Liver (tissue), 9 donors: ENCODE data around the gene SSBP2. TPM values are rescaled to one million over a fixed set of nuclear protein-coding genes. Genes with fewer than 3 reads are reported as not detected.

ENCODE experiments used
- DNase-seq: peaks from one replicate; pipeline ENCODE4 v3.0.0-alpha.2; 2017; ENCODE audit warnings: low spot score
- H3K27ac ChIP-seq, 2 donors: one replicate each; pipeline ENCODE4 v1.7.0; 2013; ENCODE audit warnings: inconsistent platforms in 2 of 2, low read length in 2 of 2, control low read depth in 1 of 2, low read depth in 1 of 2, mild to moderate bottlenecking in 1 of 2
- H3K27me3 ChIP-seq, 4 donors: one replicate each; pipeline versions ENCODE4 v1.6.1 to v1.7.0; 2013; ENCODE audit warnings: low read length in 3 of 4, inconsistent platforms in 1 of 4, mild to moderate bottlenecking in 1 of 4, moderate library complexity in 1 of 4; ENCODE audit not compliant: control insufficient read depth in 4 of 4, insufficient read depth in 4 of 4
- H3K36me3 ChIP-seq, 4 donors: one replicate each; pipeline versions ENCODE4 v1.6.1 to v1.7.0; 2013; ENCODE audit warnings: low read length in 3 of 4, mild to moderate bottlenecking in 3 of 4, low read depth in 1 of 4, moderate library complexity in 1 of 4; ENCODE audit not compliant: control insufficient read depth in 4 of 4, insufficient read depth in 3 of 4
- H3K4me1 ChIP-seq, 4 donors: one replicate each; pipeline versions ENCODE4 v1.6.1 to v1.7.0; 2013; ENCODE audit warnings: low read length in 3 of 4, mild to moderate bottlenecking in 3 of 4, moderate library complexity in 1 of 4; ENCODE audit not compliant: control insufficient read depth in 4 of 4, insufficient read depth in 4 of 4
- H3K4me3 ChIP-seq, 3 donors: one replicate each; pipeline versions ENCODE4 v1.6.1 to v1.7.0; 2013; ENCODE audit warnings: low read length in 3 of 3, control low read depth in 1 of 3, low read depth in 1 of 3, mild to moderate bottlenecking in 1 of 3
- H3K9ac ChIP-seq, 2 donors: one replicate each; pipeline ENCODE4 v1.7.0; 2013; ENCODE audit warnings: low read length in 2 of 2, mild to moderate bottlenecking in 2 of 2, moderate library complexity in 2 of 2, control low read depth in 1 of 2, low read depth in 1 of 2
- H3K9me3 ChIP-seq, 4 donors: one replicate each; pipeline versions ENCODE4 v1.6.1 to v1.7.0; 2013; ENCODE audit warnings: low read length in 3 of 4; ENCODE audit not compliant: control insufficient read depth in 4 of 4
- ATF3 ChIP-seq: IDR thresholded peaks from 2 replicates; pipeline ENCODE4 v1.6.1; 2016; ENCODE audit warnings: antibody characterized with exemption
- EGR1 ChIP-seq, 2 donors: IDR thresholded peaks; 2 replicates each; pipeline ENCODE4 v1.6.1; 2016 to 2018; ENCODE audit warnings: antibody characterized with exemption in 2 of 2, low read depth in 2 of 2
- FOXA1 ChIP-seq: IDR thresholded peaks from 2 replicates; pipeline ENCODE4 v1.6.1; 2016; ENCODE audit warnings: antibody characterized with exemption
- GABPA ChIP-seq, 2 donors: IDR thresholded peaks in 1 of 2; conservative IDR thresholded peaks in 1 of 2; 2 replicates each; pipeline ENCODE4 v1.6.1; 2016; ENCODE audit warnings: antibody characterized with exemption in 2 of 2, mild to moderate bottlenecking in 1 of 2, moderate library complexity in 1 of 2
- HNF4A ChIP-seq, 2 donors: conservative IDR thresholded peaks; 2 replicates each; pipeline ENCODE4 v1.6.1; 2016; ENCODE audit warnings: antibody characterized with exemption in 2 of 2, mild to moderate bottlenecking in 2 of 2
- HNF4G ChIP-seq: IDR thresholded peaks from 2 replicates; pipeline ENCODE4 v1.6.1; 2016; ENCODE audit warnings: antibody characterized with exemption
- JUND ChIP-seq, 2 donors: IDR thresholded peaks; 2 replicates each; pipeline ENCODE4 v1.6.1; 2016; ENCODE audit warnings: antibody characterized with exemption in 2 of 2
- NR2F2 ChIP-seq: IDR thresholded peaks from 2 replicates; pipeline ENCODE4 v1.6.1; 2016; ENCODE audit warnings: antibody characterized with exemption
- REST ChIP-seq: IDR thresholded peaks from 2 replicates; pipeline ENCODE4 v1.6.1; 2016; ENCODE audit warnings: antibody characterized with exemption, mild to moderate bottlenecking
- RXRA ChIP-seq, 2 donors: IDR thresholded peaks; 2 replicates each; pipeline ENCODE4 v1.6.1; 2017 to 2018; ENCODE audit warnings: antibody characterized with exemption in 2 of 2, mild to moderate bottlenecking in 1 of 2
- SP1 ChIP-seq: IDR thresholded peaks from 2 replicates; pipeline ENCODE4 v1.6.1; 2018; ENCODE audit warnings: antibody characterized with exemption, mild to moderate bottlenecking
- TAF1 ChIP-seq: conservative IDR thresholded peaks from 2 replicates; pipeline ENCODE4 v1.6.1; 2016; ENCODE audit warnings: antibody characterized with exemption, mild to moderate bottlenecking
- YY1 ChIP-seq: IDR thresholded peaks from 2 replicates; pipeline ENCODE4 v1.6.1; 2016; ENCODE audit warnings: antibody characterized with exemption, mild to moderate bottlenecking
- ZBTB33 ChIP-seq: IDR thresholded peaks from 2 replicates; pipeline ENCODE4 v1.6.1; 2016; ENCODE audit warnings: antibody characterized with exemption
- WGBS: extraction: QIAGEN DNeasy Blood & Tissue Kit; methylation state at CpG from one replicate; pipeline ENCODE4 v1.1.7; 2013; 5-methylcytosine and 5-hydroxymethylcytosine counted together
- polyA plus RNA-seq, 2 donors: library from polyadenylated mRNA; stranded (reverse) in 1 of 2; unstranded in 1 of 2; fragments of 200-250 nt in 1 of 2; fragments of >200 nt in 1 of 2; fragmentation: Nextera tagmentation in 1 of 2; extraction: Ambion mirVana in 1 of 2; gene quantifications; one replicate each; pipeline versions ENCODE4 v1.2.1 to v1.2.3, GENCODE V29; 2013 to 2015
- total RNA-seq, 2 donors: library from RNA; depleted of rRNA; stranded (reverse); fragments of >200 nt; gene quantifications; one replicate each; pipeline ENCODE4 v1.2.3, GENCODE V29; 2014
- TF ChIP-seq, protein P1 (sequence below): fragments of 150-350 bp; IDR thresholded peaks from 2 replicates; pipeline ENCODE4 v1.5.1; 2017; ENCODE audit warnings: improper control_type of control experiment, low read depth, low read length; ENCODE audit not compliant: missing input control
- TF ChIP-seq, protein P2 (sequence below): IDR thresholded peaks from 2 replicates; pipeline ENCODE4 v1.6.1; 2016; ENCODE audit warnings: antibody characterized with exemption
- donor health status: healthy.
- donor health status: healthy.
- donor health status: healthy.
- donor health status: healthy.
- donor health status: healthy.

The SSBP2 gene
- total and polyA plus RNA-seq, 4 donors = 2.2 to 10.1 (median 4.1) TPM

- WGBS = 88% methylated on average over 3 of the region's 3 CpGs
Measured at GRCh38 chr5:81782811-81783210, 31.9 kb upstream of the SSBP2 start.

GRCh38 chr5:81779916-81780266 lies 29.0 kb upstream of the SSBP2 start:
- TF ChIP-seq, protein P1, sequence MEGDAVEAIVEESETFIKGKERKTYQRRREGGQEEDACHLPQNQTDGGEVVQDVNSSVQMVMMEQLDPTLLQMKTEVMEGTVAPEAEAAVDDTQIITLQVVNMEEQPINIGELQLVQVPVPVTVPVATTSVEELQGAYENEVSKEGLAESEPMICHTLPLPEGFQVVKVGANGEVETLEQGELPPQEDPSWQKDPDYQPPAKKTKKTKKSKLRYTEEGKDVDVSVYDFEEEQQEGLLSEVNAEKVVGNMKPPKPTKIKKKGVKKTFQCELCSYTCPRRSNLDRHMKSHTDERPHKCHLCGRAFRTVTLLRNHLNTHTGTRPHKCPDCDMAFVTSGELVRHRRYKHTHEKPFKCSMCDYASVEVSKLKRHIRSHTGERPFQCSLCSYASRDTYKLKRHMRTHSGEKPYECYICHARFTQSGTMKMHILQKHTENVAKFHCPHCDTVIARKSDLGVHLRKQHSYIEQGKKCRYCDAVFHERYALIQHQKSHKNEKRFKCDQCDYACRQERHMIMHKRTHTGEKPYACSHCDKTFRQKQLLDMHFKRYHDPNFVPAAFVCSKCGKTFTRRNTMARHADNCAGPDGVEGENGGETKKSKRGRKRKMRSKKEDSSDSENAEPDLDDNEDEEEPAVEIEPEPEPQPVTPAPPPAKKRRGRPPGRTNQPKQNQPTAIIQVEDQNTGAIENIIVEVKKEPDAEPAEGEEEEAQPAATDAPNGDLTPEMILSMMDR = no peak
- no peak for TF ChIP-seq REST
- no peak for TF ChIP-seq TAF1
- TF ChIP-seq FOXA1 = no peak
- no peak for TF ChIP-seq GABPA (IDR thresholded peaks at IDR 0.05 in 1 of 2, conservative IDR thresholded peaks at IDR 0.05 in 1 of 2)
- no peak for TF ChIP-seq YY1
- no peak for TF ChIP-seq HNF4G
- TF ChIP-seq HNF4A (conservative IDR thresholded peaks at IDR 0.05) = no peak
- no peak for TF ChIP-seq JUND (IDR thresholded peaks at IDR 0.05)
- TF ChIP-seq ATF3 = no peak
- TF ChIP-seq NR2F2 = no peak
- no peak for TF ChIP-seq RXRA (IDR thresholded peaks at IDR 0.05)
- TF ChIP-seq ZBTB33 = no peak
- TF ChIP-seq SP1 = no peak
- TF ChIP-seq, protein P2, sequence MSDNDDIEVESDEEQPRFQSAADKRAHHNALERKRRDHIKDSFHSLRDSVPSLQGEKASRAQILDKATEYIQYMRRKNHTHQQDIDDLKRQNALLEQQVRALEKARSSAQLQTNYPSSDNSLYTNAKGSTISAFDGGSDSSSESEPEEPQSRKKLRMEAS = no peak
- TF ChIP-seq EGR1 (IDR thresholded peaks at IDR 0.05; ENCODE audit: low read depth in 2 of 2) = no peak
- Histone ChIP-seq H3K9ac (peak overlapping the region in 1 of 2 donors; percentile 68), H3K9me3 (no peaks in the 10 kb centered on the region), H3K27me3 (no peaks in the 10 kb centered on the region), H3K27ac (peak overlapping the region in 1 of 2 donors; percentile 87), H3K4me3 (no peak overlapping the region), H3K4me1 (peaks cover 0 to 19% (median 6%) of the 10 kb centered on the region in 4 donors), H3K36me3 (no peaks in the 10 kb centered on the region)
- WGBS = 86% methylated on average over 4 of the region's 4 CpGs
- no peak for DNase-seq

More at GRCh38 chr5:81782811-81783210, 31.9 kb upstream of the SSBP2 start:
- Histone ChIP-seq H3K4me1 (peaks cover 0 to 24% (median 6%) of the 10 kb centered on the region in 4 donors), H3K27me3 (no peaks in the 10 kb centered on the region), H3K9me3 (no peaks in the 10 kb centered on the region), H3K36me3 (no peaks in the 10 kb centered on the region), H3K27ac (no peak overlapping the region), H3K4me3 (no peak overlapping the region), H3K9ac (no peak overlapping the region)
- DNase-seq = no peak
- TF ChIP-seq YY1 (no peak), REST (no peak), HNF4A (conservative IDR thresholded peaks at IDR 0.05) (no peak), EGR1 (IDR thresholded peaks at IDR 0.05; ENCODE audit: low read depth in 2 of 2) (no peak), GABPA (IDR thresholded peaks at IDR 0.05 in 1 of 2, conservative IDR thresholded peaks at IDR 0.05 in 1 of 2) (no peak)
